Spleen (tissue), 7 donors: ENCODE results near the gene SUZ12.

Experiments
- CTCF ChIP-seq, 11 experiments: fragments of 200-600 bp in 7 of 11; fragments of 450-650 bp in 4 of 11; sonication (generic) in 4 of 11; IDR thresholded peaks in 8 of 11; conservative IDR thresholded peaks in 3 of 11; 1 replicate in 7 of 11; 2 replicates in 4 of 11; pipeline versions ENCODE4 v1.4.0 to v1.8.0; 2016 to 2021; ENCODE audit warnings: antibody characterized with exemption in 11 of 11, inconsistent platforms in 4 of 11, mild to moderate bottlenecking in 1 of 11
- POLR2A ChIP-seq, 3 donors: fragments of 450-650 bp; IDR thresholded peaks; one replicate each; pipeline ENCODE4 v1.5.1; 2017; ENCODE audit warnings: antibody characterized with exemption in 3 of 3, mild to moderate bottlenecking in 1 of 3
- POLR2AphosphoS5 ChIP-seq, 3 donors: sonication (generic); formaldehyde crosslinking; IDR thresholded peaks; one replicate each; pipeline ENCODE4 v1.5.1; 2017; ENCODE audit warnings: antibody characterized with exemption in 3 of 3
- donor health status: DM: no; HTN: no; CAD: no; lungs with moderate emphysema.
- donor health status: DM: no; HTN: no; CAD: no.
- donor health status: DM: no; HTN: no; CAD: no.

GRCh38 chr17:31917065-31917529, 19.7 kb upstream of the SUZ12 start:
- TF ChIP-seq CTCF (IDR thresholded peaks at IDR 0.05 in 8 of 11, conservative IDR thresholded peaks at IDR 0.05 in 3 of 11) (no peak), POLR2AphosphoS5 (IDR thresholded peaks at IDR 0.05) (no peak), POLR2A (IDR thresholded peaks at IDR 0.05) (no peak)
